ENCODE measurements around the gene GADL1. TPM values are rescaled to one million over a fixed set of nuclear protein-coding genes. Genes with fewer than 3 reads are reported as not detected.

Gene GADL1
- total and polyA plus RNA-seq, 2 donors from 2014 or later, result 0.22 to 0.54 TPM

DNA sequence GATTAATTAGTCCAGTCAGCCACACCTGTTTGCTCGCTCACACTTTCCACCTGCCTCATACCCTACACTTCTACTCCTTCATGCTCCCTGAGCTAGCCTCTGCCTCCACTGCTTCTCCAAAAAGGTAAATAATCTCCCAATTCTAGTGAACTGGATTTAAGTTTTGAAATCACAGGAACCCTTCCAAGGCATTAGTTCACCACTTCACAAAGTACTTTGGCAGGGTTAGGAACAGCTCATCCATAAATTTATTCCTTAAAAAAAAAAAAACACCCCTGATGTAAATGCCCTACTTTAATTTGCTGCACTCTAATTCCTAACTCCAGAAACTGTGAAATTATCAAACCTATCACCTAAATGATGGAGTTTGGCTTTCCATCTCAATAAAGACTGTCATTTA is 58.3 kb downstream of the GADL1 start:
- DNase-seq (no peak), FAIRE-seq (no peak)
- intact Hi-C loops (cut with DNase I), result no loop called here
- H3K4me1 ChIP-seq (ENCODE audit: control insufficient read depth in 2 of 3, insufficient read depth in 2 of 3, low read depth in 1 of 3, low read length in 3 of 3), result no peaks in the 10 kb centered on the region
- no peak overlapping the region for H3K27ac ChIP-seq (ENCODE audit: low read depth in 2 of 2, low read length in 2 of 2)
- no peaks in the 10 kb centered on the region for H3K9me3 ChIP-seq (ENCODE audit: control insufficient read depth in 2 of 3, insufficient read depth in 1 of 3, low read length in 3 of 3)
- no peak overlapping the region for H3K9ac ChIP-seq (ENCODE audit: low read length in 3 of 3)
- TF ChIP-seq, protein P1, sequence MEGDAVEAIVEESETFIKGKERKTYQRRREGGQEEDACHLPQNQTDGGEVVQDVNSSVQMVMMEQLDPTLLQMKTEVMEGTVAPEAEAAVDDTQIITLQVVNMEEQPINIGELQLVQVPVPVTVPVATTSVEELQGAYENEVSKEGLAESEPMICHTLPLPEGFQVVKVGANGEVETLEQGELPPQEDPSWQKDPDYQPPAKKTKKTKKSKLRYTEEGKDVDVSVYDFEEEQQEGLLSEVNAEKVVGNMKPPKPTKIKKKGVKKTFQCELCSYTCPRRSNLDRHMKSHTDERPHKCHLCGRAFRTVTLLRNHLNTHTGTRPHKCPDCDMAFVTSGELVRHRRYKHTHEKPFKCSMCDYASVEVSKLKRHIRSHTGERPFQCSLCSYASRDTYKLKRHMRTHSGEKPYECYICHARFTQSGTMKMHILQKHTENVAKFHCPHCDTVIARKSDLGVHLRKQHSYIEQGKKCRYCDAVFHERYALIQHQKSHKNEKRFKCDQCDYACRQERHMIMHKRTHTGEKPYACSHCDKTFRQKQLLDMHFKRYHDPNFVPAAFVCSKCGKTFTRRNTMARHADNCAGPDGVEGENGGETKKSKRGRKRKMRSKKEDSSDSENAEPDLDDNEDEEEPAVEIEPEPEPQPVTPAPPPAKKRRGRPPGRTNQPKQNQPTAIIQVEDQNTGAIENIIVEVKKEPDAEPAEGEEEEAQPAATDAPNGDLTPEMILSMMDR (IDR thresholded peaks at IDR 0.05; ENCODE audit: borderline replicate concordance, extremely low read depth, insufficient read depth), result no peak
- no peaks in the 10 kb centered on the region for H3K27me3 ChIP-seq (ENCODE audit: control insufficient read depth, insufficient read depth, low read length)
- H3K4me3 ChIP-seq (ENCODE audit: low read length in 3 of 3), result no peak overlapping the region
- H3K36me3 ChIP-seq (ENCODE audit: control insufficient read depth in 2 of 3, insufficient read depth in 3 of 3, low read length in 3 of 3), result no peaks in the 10 kb centered on the region

- no peak overlapping the region for H3K9ac ChIP-seq (ENCODE audit: low read length in 3 of 3)
- no peaks in the 10 kb centered on the region for H3K36me3 ChIP-seq (ENCODE audit: control insufficient read depth in 2 of 3, insufficient read depth in 3 of 3, low read length in 3 of 3)
- no peaks in the 10 kb centered on the region for H3K27me3 ChIP-seq (ENCODE audit: control insufficient read depth, insufficient read depth, low read length)
- intact Hi-C loops (cut with DNase I), result no loop called here
- H3K9me3 ChIP-seq (ENCODE audit: control insufficient read depth in 2 of 3, insufficient read depth in 1 of 3, low read length in 3 of 3), result no peaks in the 10 kb centered on the region
- FAIRE-seq (no peak), DNase-seq (no peak)
- H3K27ac ChIP-seq (ENCODE audit: low read depth in 2 of 2, low read length in 2 of 2), result no peak overlapping the region
- TF ChIP-seq, protein P1 (IDR thresholded peaks at IDR 0.05; ENCODE audit: borderline replicate concordance, extremely low read depth, insufficient read depth), result no peak
- no peaks in the 10 kb centered on the region for H3K4me1 ChIP-seq (ENCODE audit: control insufficient read depth in 2 of 3, insufficient read depth in 2 of 3, low read depth in 1 of 3, low read length in 3 of 3)
- H3K4me3 ChIP-seq (ENCODE audit: low read length in 3 of 3), result no peak overlapping the region
These were observed 58.8 kb downstream of the GADL1 start for GRCh38 chr3:30835667-30836066.

DNA sequence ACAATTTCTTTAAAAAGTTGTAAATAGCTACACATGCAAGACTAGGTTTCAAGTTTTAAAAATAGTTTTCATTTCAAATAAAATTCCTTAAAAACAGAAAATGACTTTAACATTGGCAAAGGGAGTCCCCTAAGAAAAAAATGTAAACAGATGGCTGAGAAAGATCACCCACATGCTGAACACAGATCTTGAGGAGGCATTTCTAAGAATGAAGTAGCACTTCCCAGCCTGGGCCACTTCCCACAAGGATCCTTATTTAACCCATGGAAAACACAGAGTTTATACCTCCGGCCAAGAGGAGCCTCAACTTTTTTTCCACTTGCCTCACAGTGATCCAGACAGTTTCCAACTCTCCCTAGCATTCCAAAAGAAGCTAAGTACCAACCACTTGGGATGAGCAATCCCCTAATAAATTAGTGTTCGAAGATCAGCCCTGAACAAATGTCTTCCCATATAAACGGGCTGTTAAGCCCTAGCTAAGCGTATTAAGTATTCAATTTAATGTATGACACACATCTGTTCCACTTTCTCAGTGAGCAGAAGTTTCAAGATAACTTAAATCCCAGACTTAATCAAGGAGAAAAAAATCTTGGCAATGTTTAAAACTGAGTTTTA is 61.4 kb downstream of the GADL1 start:
- TF ChIP-seq, protein P1 (IDR thresholded peaks at IDR 0.05; ENCODE audit: borderline replicate concordance, extremely low read depth, insufficient read depth), result no peak

GRCh38 chr3:30827080-30827479 is 67.4 kb downstream of the GADL1 start:
- no peak for DNase-seq
- no peak overlapping the region for H3K27ac ChIP-seq (ENCODE audit: low read depth in 2 of 2, low read length in 2 of 2)
- FAIRE-seq, result no peak
- H3K9me3 ChIP-seq (ENCODE audit: control insufficient read depth in 2 of 3, insufficient read depth in 1 of 3, low read length in 3 of 3), result no peaks in the 10 kb centered on the region
- no peak overlapping the region for H3K4me3 ChIP-seq (ENCODE audit: low read length in 3 of 3)
- TF ChIP-seq, protein P1 (IDR thresholded peaks at IDR 0.05; ENCODE audit: borderline replicate concordance, extremely low read depth, insufficient read depth), result no peak
- no peaks in the 10 kb centered on the region for H3K4me1 ChIP-seq (ENCODE audit: control insufficient read depth in 2 of 3, insufficient read depth in 2 of 3, low read depth in 1 of 3, low read length in 3 of 3)
- intact Hi-C loops (cut with DNase I), result no loop called here
- H3K36me3 ChIP-seq (ENCODE audit: control insufficient read depth in 2 of 3, insufficient read depth in 3 of 3, low read length in 3 of 3), result no peaks in the 10 kb centered on the region
- no peak overlapping the region for H3K9ac ChIP-seq (ENCODE audit: low read length in 3 of 3)
- H3K27me3 ChIP-seq (ENCODE audit: control insufficient read depth, insufficient read depth, low read length), result no peaks in the 10 kb centered on the region

More for the DNA sequence above, 61.4 kb downstream of the GADL1 start:
- Histone ChIP-seq H3K4me3 (ENCODE audit: low read length in 3 of 3) (no peak overlapping the region), H3K9ac (ENCODE audit: low read length in 3 of 3) (no peak overlapping the region), H3K27me3 (ENCODE audit: control insufficient read depth, insufficient read depth, low read length) (no peaks in the 10 kb centered on the region), H3K4me1 (ENCODE audit: control insufficient read depth in 2 of 3, insufficient read depth in 2 of 3, low read depth in 1 of 3, low read length in 3 of 3) (no peaks in the 10 kb centered on the region), H3K27ac (ENCODE audit: low read depth in 2 of 2, low read length in 2 of 2) (no peak overlapping the region), H3K36me3 (ENCODE audit: control insufficient read depth in 2 of 3, insufficient read depth in 3 of 3, low read length in 3 of 3) (no peaks in the 10 kb centered on the region), H3K9me3 (ENCODE audit: control insufficient read depth in 2 of 3, insufficient read depth in 1 of 3, low read length in 3 of 3) (no peaks in the 10 kb centered on the region)
- intact Hi-C loops (cut with DNase I), result no loop called here
- DNase-seq (no peak), FAIRE-seq (no peak)

Measured in kidney (tissue), 14 donors.